HepG2 (cell line): ENCODE measurements around the gene NUDT8.

Experiments used
- BCLAF1 ChIP-seq: fragments of 450-650 bp; IDR thresholded peaks from 2 replicates; pipeline ENCODE4 v1.6.1; 2017; ENCODE audit warnings: mild to moderate bottlenecking
- FOSL1 ChIP-seq: sonication (generic); formaldehyde crosslinking; IDR thresholded peaks from 2 replicates; pipeline ENCODE4 v1.9.0; 2021; ENCODE audit warnings: missing genetic modification reagents, borderline replicate concordance
- MAZ ChIP-seq, 2 experiments: sonication (generic) in 1 of 2; formaldehyde crosslinking in 1 of 2; IDR thresholded peaks; 2 replicates each; pipeline versions ENCODE4 v1.5.0 to v1.6.1; 2012 to 2020; ENCODE audit warnings: low read depth in 2 of 2, mild to moderate bottlenecking in 2 of 2, borderline replicate concordance in 1 of 2, improper control_type of control experiment in 1 of 2, low read length in 1 of 2, missing genetic modification reagents in 1 of 2, moderate library complexity in 1 of 2
- MYC ChIP-seq: sonication (generic); formaldehyde crosslinking; IDR thresholded peaks from 2 replicates; pipeline ENCODE4 v1.9.0; 2021; ENCODE audit warnings: missing genetic modification reagents, borderline replicate concordance
- ZNF274 ChIP-seq: sonication (generic); formaldehyde crosslinking; IDR thresholded peaks from 2 replicates; pipeline ENCODE4 v1.5.1; 2020; ENCODE audit warnings: mild to moderate bottlenecking, missing genetic modification reagents
- ZNF543 ChIP-seq: sonication (generic); formaldehyde crosslinking; IDR thresholded peaks from 2 replicates; pipeline ENCODE4 v1.4.0; 2020; ENCODE audit warnings: mild to moderate bottlenecking, missing genetic modification reagents
- ZNF777 ChIP-seq: sonication (generic); formaldehyde crosslinking; IDR thresholded peaks from 2 replicates; pipeline ENCODE4 v1.4.0; 2020; ENCODE audit warnings: missing genetic modification reagents
- TF ChIP-seq, protein P1 (sequence below): sonication (generic); formaldehyde crosslinking; IDR thresholded peaks from 2 replicates; pipeline ENCODE4 v1.5.0; 2020; ENCODE audit warnings: mild to moderate bottlenecking, missing genetic modification reagents, moderate library complexity

- TF ChIP-seq, protein P1, sequence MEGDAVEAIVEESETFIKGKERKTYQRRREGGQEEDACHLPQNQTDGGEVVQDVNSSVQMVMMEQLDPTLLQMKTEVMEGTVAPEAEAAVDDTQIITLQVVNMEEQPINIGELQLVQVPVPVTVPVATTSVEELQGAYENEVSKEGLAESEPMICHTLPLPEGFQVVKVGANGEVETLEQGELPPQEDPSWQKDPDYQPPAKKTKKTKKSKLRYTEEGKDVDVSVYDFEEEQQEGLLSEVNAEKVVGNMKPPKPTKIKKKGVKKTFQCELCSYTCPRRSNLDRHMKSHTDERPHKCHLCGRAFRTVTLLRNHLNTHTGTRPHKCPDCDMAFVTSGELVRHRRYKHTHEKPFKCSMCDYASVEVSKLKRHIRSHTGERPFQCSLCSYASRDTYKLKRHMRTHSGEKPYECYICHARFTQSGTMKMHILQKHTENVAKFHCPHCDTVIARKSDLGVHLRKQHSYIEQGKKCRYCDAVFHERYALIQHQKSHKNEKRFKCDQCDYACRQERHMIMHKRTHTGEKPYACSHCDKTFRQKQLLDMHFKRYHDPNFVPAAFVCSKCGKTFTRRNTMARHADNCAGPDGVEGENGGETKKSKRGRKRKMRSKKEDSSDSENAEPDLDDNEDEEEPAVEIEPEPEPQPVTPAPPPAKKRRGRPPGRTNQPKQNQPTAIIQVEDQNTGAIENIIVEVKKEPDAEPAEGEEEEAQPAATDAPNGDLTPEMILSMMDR, result no peak
- TF ChIP-seq BCLAF1 (no peak), ZNF274 (CRISPR knock-in tag) (no peak), MAZ (IDR thresholded peaks at IDR 0.05; ENCODE audit: borderline replicate concordance, low read depth, low read length) (no peak), MAZ (CRISPR knock-in tag; IDR thresholded peaks at IDR 0.05; ENCODE audit: low read depth) (no peak), ZNF543 (no peak), MYC (CRISPR knock-in tag) (no peak), FOSL1 (no peak), ZNF777 (CRISPR knock-in tag) (no peak)
Measured at GRCh38 chr11:67610302-67610868, 19.4 kb downstream of the NUDT8 start.
